IMR-90 (cell line): ENCODE data around the gene FAM168A.

Experiments
- CHD1 ChIP-seq: IDR thresholded peaks from 2 replicates; pipeline ENCODE4 v1.6.1; 2012; ENCODE audit warnings: low read depth, low read length, improper control_type of control experiment
- CTCF ChIP-seq: conservative IDR thresholded peaks from 2 replicates; pipeline ENCODE4 v1.5.1; 2012; ENCODE audit warnings: mild to moderate bottlenecking, low read depth, low read length, improper control_type of control experiment
- FOS ChIP-seq: fragments of 150-350 bp; IDR thresholded peaks from 2 replicates; pipeline ENCODE4 v1.6.1; 2016; ENCODE audit warnings: low read depth, low read length
- MAFK ChIP-seq: IDR thresholded peaks from 2 replicates; pipeline ENCODE4 v1.6.1; 2012; ENCODE audit warnings: low read depth, low read length, improper control_type of control experiment
- POLR2A ChIP-seq: IDR thresholded peaks from 2 replicates; pipeline ENCODE4 v1.6.1; 2012; ENCODE audit warnings: mild to moderate bottlenecking, low read depth, low read length
- RAD21 ChIP-seq: IDR thresholded peaks from 2 replicates; pipeline ENCODE4 v1.6.1; 2012; ENCODE audit warnings: low read length, improper control_type of control experiment
- RCOR1 ChIP-seq: IDR thresholded peaks from 2 replicates; pipeline ENCODE4 v1.6.1; 2012; ENCODE audit warnings: mild to moderate bottlenecking, low read length, improper control_type of control experiment; ENCODE audit not compliant: insufficient replicate concordance

GRCh38 chr11:73395297-73396208, 202.4 kb downstream of the FAM168A start:
- TF ChIP-seq FOS (no peak), POLR2A (no peak), RAD21 (no peak), RCOR1 (no peak), CTCF (no peak), CHD1 (no peak), MAFK (no peak)
